Type B pancreatic cell (in vitro differentiated cells): ENCODE results near the gene DDX54. TPM values are rescaled to one million over a fixed set of nuclear protein-coding genes. Genes with fewer than 3 reads are reported as not detected.

ENCODE experiments used
- DNase-seq: peaks from one replicate; pipeline ENCODE4 v3.0.0; 2021; ENCODE audit warnings: mixed read lengths; ENCODE audit not compliant: unreplicated experiment; ENCODE audit errors: extremely low spot score
- H3K27ac Mint-ChIP-seq: 2 replicates; pipeline ENCODE4 v1.8.0; 2021; ENCODE audit warnings: mild to moderate bottlenecking, mixed read lengths
- H3K27me3 Mint-ChIP-seq: 2 replicates; pipeline ENCODE4 v1.8.0; 2021; ENCODE audit warnings: mixed read lengths
- H3K36me3 Mint-ChIP-seq: 2 replicates; pipeline ENCODE4 v1.8.0; 2021; ENCODE audit warnings: mixed read lengths
- H3K4me1 Mint-ChIP-seq: one replicate; pipeline ENCODE4 v1.8.0; 2021; ENCODE audit warnings: mixed read lengths; ENCODE audit not compliant: unreplicated experiment
- H3K4me3 Mint-ChIP-seq: 2 replicates; pipeline ENCODE4 v1.8.0; 2021; ENCODE audit warnings: mild to moderate bottlenecking, mixed read lengths
- H3K9me3 Mint-ChIP-seq: 2 replicates; pipeline ENCODE4 v1.8.0; 2021; ENCODE audit warnings: mixed read lengths
- CTCF ChIP-seq: fragments of 200-600 bp; sonication (generic); conservative IDR thresholded peaks from 2 replicates; pipeline ENCODE4 v1.5.0; 2021; ENCODE audit warnings: antibody characterized with exemption, mild to moderate bottlenecking
- total RNA-seq: library from RNA; stranded (reverse); gene quantifications from 2 replicates; pipeline ENCODE4 v1.2.1, GENCODE V29; 2021; ENCODE audit warnings: low replicate concordance

The DDX54 gene
- total RNA-seq, 1 donor from 2014 or later = 66.1 TPM

- no peak overlapping the region for H3K4me3 Mint-ChIP-seq
- H3K4me1 Mint-ChIP-seq = no peaks in the 10 kb centered on the region
These were observed 17.4 kb downstream of the DDX54 start for GRCh38 chr12:113167868-113168267.

GRCh38 chr12:113165521-113166450 lies 19.5 kb downstream of the DDX54 start:
- DNase-seq = no peak
- TF ChIP-seq CTCF = no peak
- H3K27me3 Mint-ChIP-seq = no peaks in the 10 kb centered on the region
- H3K36me3 Mint-ChIP-seq = peaks cover 7% of the 10 kb centered on the region
- H3K9me3 Mint-ChIP-seq = no peaks in the 10 kb centered on the region
- H3K4me3 Mint-ChIP-seq = no peak overlapping the region
- H3K27ac Mint-ChIP-seq = no peak overlapping the region
- H3K4me1 Mint-ChIP-seq = peaks cover 11% of the 10 kb centered on the region

More at GRCh38 chr12:113167868-113168267, 17.4 kb downstream of the DDX54 start:
- no peak for DNase-seq
- Mint-ChIP-seq H3K36me3 (peaks cover 18% of the 10 kb centered on the region), H3K9me3 (no peaks in the 10 kb centered on the region), H3K27me3 (no peaks in the 10 kb centered on the region), H3K27ac (no peak overlapping the region)
- no peak for TF ChIP-seq CTCF

- Mint-ChIP-seq H3K9me3 (no peaks in the 10 kb centered on the region), H3K27me3 (no peaks in the 10 kb centered on the region), H3K27ac (no peak overlapping the region), H3K4me3 (no peak overlapping the region), H3K4me1 (peaks cover 11% of the 10 kb centered on the region), H3K36me3 (peaks cover 13% of the 10 kb centered on the region)
- no peak for TF ChIP-seq CTCF
- no peak for DNase-seq
These were observed 21.3 kb downstream of the DDX54 start for GRCh38 chr12:113164014-113164413.

GRCh38 chr12:113163030-113163360 lies 22.3 kb downstream of the DDX54 start:
- Mint-ChIP-seq H3K36me3 (peaks cover 13% of the 10 kb centered on the region), H3K27me3 (no peaks in the 10 kb centered on the region), H3K9me3 (no peaks in the 10 kb centered on the region), H3K4me3 (no peak overlapping the region), H3K27ac (no peak overlapping the region), H3K4me1 (peaks cover 11% of the 10 kb centered on the region)
- DNase-seq = no peak
- TF ChIP-seq CTCF = no peak

- DNase-seq = no peak
- Mint-ChIP-seq H3K27me3 (no peaks in the 10 kb centered on the region), H3K4me1 (peaks cover 11% of the 10 kb centered on the region), H3K36me3 (peaks cover 17% of the 10 kb centered on the region), H3K9me3 (no peaks in the 10 kb centered on the region), H3K27ac (no peak overlapping the region), H3K4me3 (no peak overlapping the region)
- TF ChIP-seq CTCF = no peak
These were observed 22.9 kb downstream of the DDX54 start for GRCh38 chr12:113162102-113163029.
